Colonic mucosa (tissue), 4 donors: ENCODE data around the gene CD19. TPM values are rescaled to one million over a fixed set of nuclear protein-coding genes. Genes with fewer than 3 reads are reported as not detected.

ENCODE experiments used
- DNase-seq: peaks from one replicate; pipeline ENCODE4 v3.0.0-alpha.2; 2020
- H3K27ac ChIP-seq: fragments of 200-600 bp; one replicate; pipeline ENCODE4 v1.8.0; 2021
- H3K27me3 ChIP-seq: fragments of 200-600 bp; one replicate; pipeline ENCODE4 v1.8.0; 2021
- H3K36me3 ChIP-seq: fragments of 200-600 bp; one replicate; pipeline ENCODE4 v1.8.0; 2021
- H3K4me1 ChIP-seq: fragments of 200-600 bp; one replicate; pipeline ENCODE4 v1.8.0; 2021; ENCODE audit warnings: mild to moderate bottlenecking
- H3K4me3 ChIP-seq: fragments of 200-600 bp; one replicate; pipeline ENCODE4 v1.8.0; 2021
- H3K9ac ChIP-seq, 2 donors: one replicate each; pipeline ENCODE4 v1.7.0; 2013; ENCODE audit warnings: control low read depth in 2 of 2, low read depth in 2 of 2, low read length in 2 of 2
- H3K9me3 ChIP-seq: fragments of 200-600 bp; one replicate; pipeline ENCODE4 v1.8.0; 2021
- intact Hi-C: fragments of 100-400 bp; cut with DNase I; formaldehyde crosslinking; loops from one replicate; pipeline ENCODE4 v1.14.1; 2022
- total RNA-seq, 2 donors: library from RNA; stranded (reverse); fragmentation: NEBNext Ultra II Directional in 1 of 2; extraction: Animal tissue kit (Norgen Biotek cat#: 25700) in 1 of 2; gene quantifications; one replicate each; pipeline ENCODE4 v1.2.1, GENCODE V29; 2021
- TF ChIP-seq, protein P1 (sequence below): fragments of 200-600 bp; IDR thresholded peaks from one replicate; pipeline ENCODE4 v1.8.0; 2022; ENCODE audit warnings: antibody characterized with exemption, mild to moderate bottlenecking
- donor health status: healthy.
- donor health status: DM: no; HTN: no; CAD: no.
- donor health status: DM: no; HTN: no; CAD: no.

The CD19 gene
- total RNA-seq, 2 donors from 2014 or later: 0.40 to 0.74 TPM

DNA sequence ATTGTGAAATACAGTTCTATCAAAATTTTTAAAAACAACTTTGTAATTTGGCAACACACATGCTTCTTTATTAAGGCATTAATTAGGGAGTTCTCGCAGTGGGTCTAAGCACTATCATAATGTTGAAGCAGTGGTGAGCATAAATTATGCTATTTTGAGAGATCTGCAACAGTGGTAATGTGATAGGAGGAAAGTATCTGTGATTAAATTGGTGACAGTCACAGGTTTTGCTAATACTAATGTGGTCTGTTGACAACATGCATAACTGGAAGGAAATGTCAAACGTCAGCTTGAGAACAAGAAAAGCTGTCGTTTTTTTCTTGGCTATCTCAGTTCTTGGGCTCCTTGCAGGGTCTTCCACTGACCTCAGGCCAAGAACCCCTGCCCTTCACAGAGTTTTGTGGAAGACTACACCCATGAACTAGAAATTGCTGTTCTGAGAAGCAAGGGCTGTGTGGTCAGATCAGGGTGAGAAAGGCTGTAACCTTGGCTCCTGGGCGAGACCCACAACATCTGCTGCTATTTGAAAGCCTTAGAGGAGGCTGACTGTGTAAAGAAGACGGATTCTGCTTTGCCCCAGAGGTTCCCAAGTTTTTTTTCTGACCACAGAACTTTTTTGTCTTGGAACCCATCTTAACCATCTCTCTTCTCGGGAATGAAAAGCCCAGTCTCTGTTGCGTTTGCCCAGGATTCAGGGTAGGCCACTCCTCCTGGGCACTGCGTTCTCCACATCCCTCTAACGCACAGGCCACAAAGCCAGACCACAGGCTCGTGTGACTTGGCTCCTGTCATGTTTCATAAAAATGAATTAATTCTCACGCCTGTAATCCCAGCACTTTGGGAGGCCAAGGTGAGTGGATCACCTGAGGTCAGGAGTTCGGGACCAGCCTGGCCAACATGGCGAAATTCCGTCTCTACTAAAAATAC lies 39.5 kb upstream of the CD19 start:
- Histone ChIP-seq H3K9me3 (no peaks in the 10 kb centered on the region), H3K27me3 (no peaks in the 10 kb centered on the region), H3K4me3 (no peak overlapping the region), H3K9ac (no peak overlapping the region), H3K27ac (no peak overlapping the region), H3K36me3 (no peaks in the 10 kb centered on the region), H3K4me1 (no peaks in the 10 kb centered on the region)
- intact Hi-C loops: no loop called here
- no peak for DNase-seq
- TF ChIP-seq, protein P1, sequence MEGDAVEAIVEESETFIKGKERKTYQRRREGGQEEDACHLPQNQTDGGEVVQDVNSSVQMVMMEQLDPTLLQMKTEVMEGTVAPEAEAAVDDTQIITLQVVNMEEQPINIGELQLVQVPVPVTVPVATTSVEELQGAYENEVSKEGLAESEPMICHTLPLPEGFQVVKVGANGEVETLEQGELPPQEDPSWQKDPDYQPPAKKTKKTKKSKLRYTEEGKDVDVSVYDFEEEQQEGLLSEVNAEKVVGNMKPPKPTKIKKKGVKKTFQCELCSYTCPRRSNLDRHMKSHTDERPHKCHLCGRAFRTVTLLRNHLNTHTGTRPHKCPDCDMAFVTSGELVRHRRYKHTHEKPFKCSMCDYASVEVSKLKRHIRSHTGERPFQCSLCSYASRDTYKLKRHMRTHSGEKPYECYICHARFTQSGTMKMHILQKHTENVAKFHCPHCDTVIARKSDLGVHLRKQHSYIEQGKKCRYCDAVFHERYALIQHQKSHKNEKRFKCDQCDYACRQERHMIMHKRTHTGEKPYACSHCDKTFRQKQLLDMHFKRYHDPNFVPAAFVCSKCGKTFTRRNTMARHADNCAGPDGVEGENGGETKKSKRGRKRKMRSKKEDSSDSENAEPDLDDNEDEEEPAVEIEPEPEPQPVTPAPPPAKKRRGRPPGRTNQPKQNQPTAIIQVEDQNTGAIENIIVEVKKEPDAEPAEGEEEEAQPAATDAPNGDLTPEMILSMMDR: no peak

DNA sequence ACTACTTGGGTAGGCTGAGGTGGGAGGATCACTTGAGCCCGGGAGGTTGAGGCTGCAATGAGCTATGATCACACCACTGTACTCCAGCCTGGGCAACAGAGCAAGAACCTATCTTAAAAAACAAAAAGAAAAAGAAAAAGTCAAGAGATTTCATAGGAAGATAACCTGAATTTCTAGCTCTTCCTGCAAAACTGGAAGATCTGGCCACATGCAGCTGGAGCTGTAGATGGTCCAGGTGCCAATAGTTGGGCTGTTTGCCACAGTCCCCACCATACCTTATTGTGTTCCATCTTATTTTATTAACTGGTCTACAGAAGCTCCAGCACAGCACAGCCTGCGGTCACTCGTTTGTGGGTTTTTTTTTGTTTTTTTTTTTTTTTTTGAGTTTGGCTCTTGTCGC lies 38.5 kb upstream of the CD19 start:
- Histone ChIP-seq H3K36me3 (no peaks in the 10 kb centered on the region), H3K27ac (no peak overlapping the region), H3K4me1 (no peaks in the 10 kb centered on the region), H3K4me3 (no peak overlapping the region), H3K9me3 (no peaks in the 10 kb centered on the region), H3K27me3 (no peaks in the 10 kb centered on the region), H3K9ac (no peak overlapping the region)
- DNase-seq: no peak
- TF ChIP-seq, protein P1: no peak
- intact Hi-C loops: no loop called here

DNA sequence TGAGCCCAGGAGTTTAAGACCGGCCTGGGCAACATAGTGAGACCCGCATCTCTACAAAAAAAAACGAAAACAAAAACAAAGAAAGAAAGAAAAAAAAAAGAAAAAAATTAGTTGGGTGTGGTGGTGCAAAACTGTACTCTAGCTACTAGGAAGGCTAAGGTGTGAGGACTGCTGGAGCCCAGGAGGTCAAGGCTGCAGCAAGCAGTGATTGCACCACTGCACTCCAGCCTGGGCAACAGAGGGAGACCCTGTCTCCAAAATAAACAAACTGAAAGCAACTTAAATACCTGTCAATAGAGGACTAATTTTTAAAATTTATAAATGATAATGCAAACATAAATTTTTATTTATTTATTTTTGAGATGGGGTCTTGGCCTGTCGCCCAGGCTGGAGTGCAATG lies 36.2 kb upstream of the CD19 start:
- Histone ChIP-seq H3K36me3 (no peaks in the 10 kb centered on the region), H3K4me3 (no peak overlapping the region), H3K9ac (no peak overlapping the region), H3K9me3 (no peaks in the 10 kb centered on the region), H3K4me1 (no peaks in the 10 kb centered on the region), H3K27me3 (no peaks in the 10 kb centered on the region), H3K27ac (no peak overlapping the region)
- DNase-seq: no peak
- TF ChIP-seq, protein P1: no peak
- intact Hi-C loops: no loop called here

DNA sequence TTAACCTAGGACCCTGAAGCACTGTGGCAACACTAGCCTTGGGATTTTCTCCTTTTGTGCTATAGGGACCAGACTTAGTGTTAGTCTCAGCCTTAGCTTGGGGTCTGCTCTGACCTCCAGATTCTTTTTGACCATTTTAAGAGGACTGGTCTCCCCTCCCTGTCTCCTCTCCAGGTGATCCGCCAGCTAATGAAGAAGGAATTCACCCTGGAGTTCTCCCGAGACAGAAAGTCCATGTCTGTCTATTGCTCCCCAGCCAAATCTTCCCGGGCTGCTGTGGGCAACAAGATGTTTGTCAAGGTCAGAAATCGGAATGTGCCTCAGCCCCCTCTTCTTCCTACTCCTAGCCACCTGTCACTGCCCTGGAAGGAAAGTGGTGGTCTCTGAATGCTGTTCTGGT lies 33.9 kb upstream of the CD19 start:
- no peak overlapping the region for H3K9ac ChIP-seq
- H3K27me3 ChIP-seq: no peaks in the 10 kb centered on the region

DNA sequence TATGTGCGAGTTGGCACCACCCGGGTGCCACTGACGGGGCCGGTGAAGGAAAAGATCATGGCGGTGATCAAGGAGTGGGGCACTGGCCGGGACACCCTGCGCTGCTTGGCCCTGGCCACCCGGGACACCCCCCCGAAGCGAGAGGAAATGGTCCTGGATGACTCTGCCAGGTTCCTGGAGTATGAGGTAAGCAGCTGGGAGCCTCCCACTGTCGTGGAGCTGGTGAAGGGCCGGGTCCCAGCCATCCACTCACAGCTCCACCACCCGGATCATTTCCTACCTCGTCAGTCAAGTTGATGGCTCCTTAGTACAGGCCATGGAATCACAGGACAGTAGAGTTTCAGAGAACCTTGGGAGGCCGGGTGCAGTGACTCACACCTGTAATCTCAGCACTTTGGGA lies 33.5 kb upstream of the CD19 start:
- no peaks in the 10 kb centered on the region for H3K36me3 ChIP-seq
- TF ChIP-seq, protein P1: no peak
- H3K27ac ChIP-seq: no peak overlapping the region
- DNase-seq: no peak
- H3K4me3 ChIP-seq: no peak overlapping the region
- no peaks in the 10 kb centered on the region for H3K4me1 ChIP-seq
- no peak overlapping the region for H3K9ac ChIP-seq
- intact Hi-C loops: no loop called here
- H3K27me3 ChIP-seq: no peaks in the 10 kb centered on the region
- no peaks in the 10 kb centered on the region for H3K9me3 ChIP-seq

More for the DNA sequence above, 33.9 kb upstream of the CD19 start:
- Histone ChIP-seq H3K36me3 (no peaks in the 10 kb centered on the region), H3K27ac (no peak overlapping the region), H3K4me1 (no peaks in the 10 kb centered on the region), H3K9me3 (no peaks in the 10 kb centered on the region), H3K4me3 (no peak overlapping the region)
- intact Hi-C loops: no loop called here
- DNase-seq: no peak
- TF ChIP-seq, protein P1: no peak
